Measurements from ENCODE around the gene UNK.
A peak's percentile ranks its signal among the peaks of the same experiment; 100 is the strongest.
"Not testable (repeated sequence)": the region's sequence is repeated elsewhere in the genome, so short reads cannot be mapped to it uniquely, and the experiment has no call there.

The UNK gene

DNA sequence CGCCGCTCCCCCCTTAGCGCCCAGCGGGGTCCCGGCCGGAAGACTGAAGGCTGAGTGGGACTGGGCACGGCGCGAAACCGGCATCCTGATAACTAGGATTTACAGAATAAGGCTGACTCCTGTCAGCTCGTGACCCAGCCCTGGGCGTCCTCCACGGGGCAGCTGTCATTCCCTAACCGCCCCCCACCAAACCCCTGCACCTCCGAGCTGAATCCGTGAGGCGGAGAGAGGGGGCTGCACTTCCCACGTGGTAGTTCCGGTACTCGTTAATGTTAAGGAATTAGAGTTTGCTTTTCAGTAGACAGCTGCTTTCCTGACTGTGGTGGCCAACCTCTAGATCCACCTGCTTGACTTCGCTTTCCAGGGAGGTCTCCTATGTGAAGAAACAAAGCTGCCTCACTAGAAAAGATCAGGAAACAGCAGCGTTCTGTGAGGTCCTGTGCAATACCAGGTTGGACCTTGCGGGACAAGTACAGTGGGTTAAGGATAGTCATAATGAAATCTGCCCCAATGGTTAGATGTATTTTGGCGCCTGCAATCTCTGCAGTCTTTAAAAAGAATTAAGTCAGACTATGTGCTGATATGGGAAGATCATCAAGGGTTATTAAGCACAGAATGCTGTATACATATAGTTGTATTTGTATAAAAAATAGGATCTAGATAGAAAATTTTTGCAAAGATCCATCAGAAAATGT lies 71.6 kb downstream of the UNK start:
- TF ChIP-seq, protein P1, sequence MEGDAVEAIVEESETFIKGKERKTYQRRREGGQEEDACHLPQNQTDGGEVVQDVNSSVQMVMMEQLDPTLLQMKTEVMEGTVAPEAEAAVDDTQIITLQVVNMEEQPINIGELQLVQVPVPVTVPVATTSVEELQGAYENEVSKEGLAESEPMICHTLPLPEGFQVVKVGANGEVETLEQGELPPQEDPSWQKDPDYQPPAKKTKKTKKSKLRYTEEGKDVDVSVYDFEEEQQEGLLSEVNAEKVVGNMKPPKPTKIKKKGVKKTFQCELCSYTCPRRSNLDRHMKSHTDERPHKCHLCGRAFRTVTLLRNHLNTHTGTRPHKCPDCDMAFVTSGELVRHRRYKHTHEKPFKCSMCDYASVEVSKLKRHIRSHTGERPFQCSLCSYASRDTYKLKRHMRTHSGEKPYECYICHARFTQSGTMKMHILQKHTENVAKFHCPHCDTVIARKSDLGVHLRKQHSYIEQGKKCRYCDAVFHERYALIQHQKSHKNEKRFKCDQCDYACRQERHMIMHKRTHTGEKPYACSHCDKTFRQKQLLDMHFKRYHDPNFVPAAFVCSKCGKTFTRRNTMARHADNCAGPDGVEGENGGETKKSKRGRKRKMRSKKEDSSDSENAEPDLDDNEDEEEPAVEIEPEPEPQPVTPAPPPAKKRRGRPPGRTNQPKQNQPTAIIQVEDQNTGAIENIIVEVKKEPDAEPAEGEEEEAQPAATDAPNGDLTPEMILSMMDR (IDR thresholded peaks at IDR 0.05; ENCODE audit: borderline replicate concordance, control extremely low read depth, extremely low read depth, insufficient read depth, missing control alignments) = no peak
- in situ Hi-C loops (cut with MboI; ENCODE audit: low sequenced_read_pairs, unreplicated experiment) = no loop called here
- DNase-seq (ENCODE audit: low spot score) = no peak

DNA sequence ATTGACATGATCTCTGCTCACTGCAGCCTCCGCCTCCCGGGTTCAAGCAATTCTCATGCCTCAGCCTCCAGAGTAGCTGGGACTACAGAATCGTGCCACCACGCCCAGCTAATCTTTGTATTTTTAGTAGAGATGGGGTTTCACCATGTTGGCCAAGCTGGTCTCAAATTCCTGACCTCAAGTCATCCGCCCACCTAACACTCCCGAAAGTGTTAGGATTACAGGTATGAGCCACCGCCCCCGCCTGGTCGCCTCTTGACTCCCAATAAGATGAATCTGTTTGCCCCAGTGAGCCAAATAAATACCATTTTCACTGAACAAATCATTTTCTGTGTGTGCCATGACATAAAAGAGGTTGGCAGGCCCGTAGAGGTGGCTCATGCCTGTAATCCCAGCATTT lies 74.8 kb downstream of the UNK start:
- in situ Hi-C loops (cut with MboI; ENCODE audit: low sequenced_read_pairs, unreplicated experiment); DNase-seq (ENCODE audit: low spot score): not testable (repeated sequence)

DNA sequence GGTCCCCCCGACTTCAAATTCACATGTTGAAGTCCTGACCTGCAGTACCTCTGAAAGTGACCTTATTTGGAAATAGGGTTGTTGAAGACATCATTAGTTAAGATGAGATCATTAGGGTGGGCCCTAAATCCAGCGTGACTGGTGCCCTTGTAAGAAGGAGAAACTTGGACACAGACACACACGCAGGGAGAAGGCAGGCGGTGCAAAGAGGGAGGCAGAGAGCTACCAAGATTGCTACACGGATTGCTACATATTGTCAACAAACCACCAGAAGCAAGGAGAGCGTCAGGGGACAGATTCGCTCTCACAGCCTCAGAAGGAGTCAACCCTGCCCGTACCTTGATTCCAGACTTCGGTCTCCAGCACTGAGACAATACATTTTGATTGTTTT lies 77.3 kb downstream of the UNK start:
- no peak for DNase-seq (ENCODE audit: low spot score)
- in situ Hi-C loops (cut with MboI; ENCODE audit: low sequenced_read_pairs, unreplicated experiment) = no loop called here
- TF ChIP-seq, protein P1 (IDR thresholded peaks at IDR 0.05; ENCODE audit: borderline replicate concordance, control extremely low read depth, extremely low read depth, insufficient read depth, missing control alignments) = no peak

DNA sequence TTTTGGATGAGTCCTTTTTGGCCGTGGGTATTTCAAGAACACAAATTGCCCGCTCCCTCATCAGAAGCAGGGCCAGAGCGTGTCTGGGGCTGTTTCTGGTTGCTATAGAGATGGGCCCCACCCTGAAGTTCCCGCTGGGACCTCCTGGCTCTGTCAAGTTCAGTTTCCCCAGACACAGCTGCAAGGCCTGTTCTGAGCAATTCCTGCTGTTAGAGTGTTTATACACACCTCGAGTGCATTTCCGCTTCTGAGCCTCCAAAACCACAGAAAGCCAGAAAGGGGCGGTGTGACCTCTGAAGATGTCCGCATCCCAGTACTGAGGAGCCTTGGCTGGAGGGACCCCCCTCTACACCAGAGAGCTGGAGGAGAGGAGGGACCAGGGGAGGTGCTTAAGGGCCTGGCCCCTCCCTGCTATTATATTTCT lies 79.9 kb downstream of the UNK start:
- TF ChIP-seq, protein P1 (IDR thresholded peaks at IDR 0.05; ENCODE audit: borderline replicate concordance, control extremely low read depth, extremely low read depth, insufficient read depth, missing control alignments) = no peak
- in situ Hi-C loops (cut with MboI; ENCODE audit: low sequenced_read_pairs, unreplicated experiment) = no loop called here
- peak; percentile 72 for DNase-seq (ENCODE audit: low spot score)

DNA sequence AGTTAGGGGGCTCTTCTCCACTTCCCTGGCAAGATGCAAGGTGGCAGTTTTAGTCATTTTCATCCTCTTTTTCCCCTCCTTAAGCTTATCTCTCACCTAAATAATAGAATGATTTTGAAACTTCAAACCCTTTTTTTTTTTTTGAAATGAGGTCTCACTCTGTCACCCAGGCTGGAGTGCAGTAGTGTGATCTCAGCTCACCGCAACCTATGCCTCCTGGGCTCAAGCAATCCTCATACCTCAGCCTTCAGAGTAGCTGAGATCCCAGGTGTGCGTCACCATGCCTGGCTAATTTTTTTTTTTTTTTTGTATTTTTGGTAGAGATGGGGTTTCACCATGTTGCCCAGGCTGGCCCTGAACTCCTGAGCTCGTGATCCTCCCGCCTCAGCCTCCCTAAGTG lies 80.3 kb downstream of the UNK start:
- DNase-seq (ENCODE audit: low spot score); in situ Hi-C loops (cut with MboI; ENCODE audit: low sequenced_read_pairs, unreplicated experiment): not testable (repeated sequence)

DNA sequence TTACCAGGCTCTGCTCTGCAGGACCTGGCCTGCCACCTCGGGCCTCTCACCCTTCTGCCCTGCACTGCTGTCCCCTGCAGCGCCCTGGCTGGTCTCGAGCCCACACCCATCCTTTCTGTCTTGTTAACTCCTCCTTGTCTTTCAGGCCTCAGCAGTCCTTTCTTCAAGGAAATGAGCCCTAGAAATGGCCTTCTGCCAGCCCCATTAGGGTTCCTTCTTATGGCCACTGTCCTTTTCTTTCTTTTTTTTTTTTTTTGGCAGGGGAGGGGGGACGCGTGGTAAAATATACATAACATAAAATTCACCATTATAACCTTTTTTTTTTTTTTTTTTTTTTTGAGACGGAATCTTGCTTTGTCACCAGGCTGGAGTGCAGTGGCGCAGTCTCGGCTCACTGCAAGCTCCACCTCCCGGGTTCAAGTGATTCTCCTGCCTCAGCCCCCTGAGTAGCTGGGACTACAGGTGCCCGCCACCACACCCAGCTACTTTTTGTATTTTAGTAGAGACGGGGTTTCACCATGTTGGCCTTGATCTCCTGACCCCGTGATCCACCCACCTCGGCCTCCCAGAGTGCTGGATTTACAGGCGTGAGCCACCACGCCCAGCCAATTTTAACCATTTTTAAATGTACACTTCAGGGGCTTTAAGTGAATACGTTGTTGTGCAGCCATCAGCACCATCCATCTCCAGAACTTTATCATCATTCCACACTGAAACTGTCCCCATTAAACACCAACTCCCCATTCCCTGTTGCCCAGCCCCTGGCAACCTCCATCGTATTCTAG lies 81.0 kb downstream of the UNK start:
- DNase-seq (ENCODE audit: low spot score); in situ Hi-C loops (cut with MboI; ENCODE audit: low sequenced_read_pairs, unreplicated experiment): not testable (repeated sequence)

DNA sequence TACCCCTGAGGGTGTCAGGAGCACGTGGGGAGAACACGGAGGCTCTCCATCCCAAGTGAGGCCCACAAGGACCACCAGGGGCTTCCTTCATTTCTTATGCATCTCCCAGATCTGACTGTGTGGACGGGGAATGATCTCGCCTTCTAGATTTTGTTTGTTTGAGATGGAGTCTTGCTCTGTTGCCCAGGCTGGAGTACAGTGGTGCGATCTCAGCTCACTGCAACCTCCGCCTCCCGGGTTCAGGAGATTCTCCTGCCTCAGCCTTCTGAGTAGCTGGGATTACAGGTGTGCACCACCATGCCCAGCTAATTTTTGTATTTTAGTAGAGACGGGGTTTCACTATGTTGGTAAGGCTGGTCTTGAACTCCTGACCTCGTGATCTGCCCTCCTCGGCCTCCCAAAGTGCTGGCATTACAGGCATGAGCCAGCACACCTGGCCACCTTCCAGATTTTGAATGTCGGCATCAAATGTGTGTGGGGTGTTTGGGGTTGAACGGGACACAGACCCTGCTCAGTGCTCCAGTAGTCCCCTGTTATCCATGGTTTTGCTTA lies 84.2 kb downstream of the UNK start:
- DNase-seq (ENCODE audit: low spot score); in situ Hi-C loops (cut with MboI; ENCODE audit: low sequenced_read_pairs, unreplicated experiment): not testable (repeated sequence)

DNA sequence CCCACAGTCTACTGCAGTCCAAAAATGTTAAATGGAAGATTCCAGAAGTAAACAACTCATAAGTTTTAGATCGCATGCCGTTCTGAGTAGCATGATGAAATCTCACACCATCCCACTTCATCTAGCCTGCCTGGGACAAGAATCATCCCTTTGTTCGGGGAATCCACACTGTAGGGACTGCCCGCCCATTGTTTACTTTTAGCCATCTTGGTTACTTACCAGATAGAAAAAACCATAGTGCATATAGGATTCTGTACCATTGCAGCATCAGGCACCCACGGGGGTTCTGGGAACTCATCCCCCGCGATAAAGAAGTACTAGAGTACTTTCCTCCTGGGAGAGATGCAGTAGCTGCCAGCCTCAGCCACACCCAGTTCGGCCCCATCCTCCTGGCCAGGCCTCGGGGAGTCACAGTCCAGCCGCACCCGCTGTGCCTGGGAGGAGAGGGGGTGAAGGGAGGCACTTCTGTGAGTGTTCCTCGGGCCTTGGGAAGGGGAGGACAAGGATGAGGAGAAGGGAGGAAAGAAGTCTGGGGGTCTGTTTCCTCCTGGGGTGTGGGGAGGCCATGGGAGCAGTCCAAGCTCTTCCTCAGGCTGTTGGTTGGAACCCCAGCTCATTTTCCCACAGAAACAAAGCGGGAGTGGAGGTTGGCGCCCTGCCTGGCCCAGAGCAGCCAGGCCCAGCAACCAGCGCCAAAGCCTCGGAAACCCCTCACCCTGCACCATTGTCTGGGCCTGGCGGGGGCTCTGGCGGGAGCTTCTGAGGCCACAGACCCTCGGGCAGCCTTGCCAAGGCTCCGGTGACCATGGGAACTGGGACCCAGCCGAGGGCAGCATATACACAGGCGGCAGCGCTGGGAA lies 84.9 kb downstream of the UNK start:
- TF ChIP-seq, protein P1 (IDR thresholded peaks at IDR 0.05; ENCODE audit: borderline replicate concordance, control extremely low read depth, extremely low read depth, insufficient read depth, missing control alignments) = no peak
- no peak for DNase-seq (ENCODE audit: low spot score)
- in situ Hi-C loops (cut with MboI; ENCODE audit: low sequenced_read_pairs, unreplicated experiment) = no loop called here

DNA sequence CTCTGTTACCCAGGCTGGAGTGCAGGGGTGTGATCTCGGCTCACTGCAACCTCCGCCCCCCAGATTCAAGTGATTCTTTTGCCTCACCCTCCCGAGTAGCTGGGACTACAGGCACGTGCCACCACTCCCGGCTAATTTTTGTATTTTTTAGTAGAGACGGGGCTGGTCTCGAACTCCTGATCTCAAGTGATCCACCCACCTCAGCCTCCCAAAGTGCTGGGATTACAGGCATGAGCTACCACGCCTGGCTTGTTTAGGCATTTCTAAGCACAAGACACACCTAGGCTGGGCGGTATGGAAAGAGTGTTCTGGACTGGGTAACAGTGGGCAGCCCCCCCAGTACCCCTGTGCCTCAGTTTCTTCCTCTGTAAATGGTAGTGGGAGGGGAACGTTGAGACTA lies 85.6 kb downstream of the UNK start:
- DNase-seq (ENCODE audit: low spot score); in situ Hi-C loops (cut with MboI; ENCODE audit: low sequenced_read_pairs, unreplicated experiment): not testable (repeated sequence)

Data from GM13976 (cell line).